ENCODE results near the gene ATRNL1.

ATRNL1 gene

GRCh38 chr10:115918812-115919211 is 825.6 kb downstream of the ATRNL1 start:
- no peaks in the 10 kb centered on the region for H3K36me3 ChIP-seq (ENCODE audit: control insufficient read depth, insufficient read depth, low read length)
- H3K27ac ChIP-seq (ENCODE audit: low read depth, low read length) = no peak overlapping the region
- H3K4me1 ChIP-seq (ENCODE audit: control insufficient read depth, insufficient read depth, low read length) = no peaks in the 10 kb centered on the region
- no peaks in the 10 kb centered on the region for H3K27me3 ChIP-seq (ENCODE audit: control insufficient read depth, insufficient read depth, low read length)
- no peak overlapping the region for H3K4me3 ChIP-seq (ENCODE audit: low read length)
- H3K9ac ChIP-seq (ENCODE audit: low read length) = no peak overlapping the region

- H3K4me1 ChIP-seq (ENCODE audit: control insufficient read depth, insufficient read depth, low read length) = no peaks in the 10 kb centered on the region
- no peak overlapping the region for H3K27ac ChIP-seq (ENCODE audit: low read depth, low read length)
- no peaks in the 10 kb centered on the region for H3K27me3 ChIP-seq (ENCODE audit: control insufficient read depth, insufficient read depth, low read length)
- no peak overlapping the region for H3K9ac ChIP-seq (ENCODE audit: low read length)
- H3K4me3 ChIP-seq (ENCODE audit: low read length) = no peak overlapping the region
- no peaks in the 10 kb centered on the region for H3K36me3 ChIP-seq (ENCODE audit: control insufficient read depth, insufficient read depth, low read length)
Observed at GRCh38 chr10:115921795-115922194, 828.6 kb downstream of the ATRNL1 start.

DNA sequence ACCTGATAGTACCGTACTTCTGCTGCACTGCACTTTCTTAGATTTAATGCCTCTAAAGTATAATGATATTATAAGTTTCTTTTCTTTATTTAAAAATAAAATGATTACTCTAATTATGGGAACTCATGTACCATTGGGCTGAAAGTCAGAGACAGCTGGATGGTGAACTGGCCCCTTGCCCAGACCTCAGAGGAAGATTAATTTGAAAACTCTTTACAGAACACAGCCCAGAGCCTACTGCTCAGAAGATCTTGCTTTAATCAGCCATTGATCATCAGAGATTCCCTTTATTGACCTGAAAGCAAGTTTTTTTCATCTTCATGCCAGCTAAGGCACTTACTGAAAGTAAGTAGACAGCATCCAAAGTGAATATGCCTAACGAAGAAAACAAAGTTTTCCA is 838.1 kb downstream of the ATRNL1 start:
- H3K9ac ChIP-seq (ENCODE audit: low read length) = no peak overlapping the region
- H3K4me1 ChIP-seq (ENCODE audit: control insufficient read depth, insufficient read depth, low read length) = no peaks in the 10 kb centered on the region
- H3K27me3 ChIP-seq (ENCODE audit: control insufficient read depth, insufficient read depth, low read length) = no peaks in the 10 kb centered on the region
- no peak overlapping the region for H3K4me3 ChIP-seq (ENCODE audit: low read length)
- no peak overlapping the region for H3K27ac ChIP-seq (ENCODE audit: low read depth, low read length)
- no peaks in the 10 kb centered on the region for H3K36me3 ChIP-seq (ENCODE audit: control insufficient read depth, insufficient read depth, low read length)

DNA sequence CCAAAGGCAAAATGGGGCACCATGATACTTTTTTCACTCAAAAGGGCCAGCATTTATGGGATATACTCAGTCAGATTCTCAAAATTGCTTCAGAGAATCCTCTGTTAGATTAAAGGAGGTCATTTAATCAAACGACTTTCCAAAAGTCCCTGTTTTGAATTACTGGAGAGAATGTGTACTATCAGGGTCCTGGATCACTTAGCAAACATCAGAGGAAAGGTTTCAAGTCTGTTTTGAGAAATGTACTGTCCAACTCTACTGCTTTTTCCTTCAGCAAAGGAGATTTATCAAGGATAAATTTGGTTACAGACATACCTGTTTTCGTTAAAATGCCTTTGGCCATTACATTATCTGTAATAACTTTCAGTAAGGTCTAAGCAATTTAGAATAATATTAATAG is 838.9 kb downstream of the ATRNL1 start:
- no peak overlapping the region for H3K4me3 ChIP-seq (ENCODE audit: low read length)
- H3K4me1 ChIP-seq (ENCODE audit: control insufficient read depth, insufficient read depth, low read length) = peaks cover 2% of the 10 kb centered on the region
- no peaks in the 10 kb centered on the region for H3K27me3 ChIP-seq (ENCODE audit: control insufficient read depth, insufficient read depth, low read length)
- no peak overlapping the region for H3K9ac ChIP-seq (ENCODE audit: low read length)
- no peak overlapping the region for H3K27ac ChIP-seq (ENCODE audit: low read depth, low read length)
- H3K36me3 ChIP-seq (ENCODE audit: control insufficient read depth, insufficient read depth, low read length) = no peaks in the 10 kb centered on the region

DNA sequence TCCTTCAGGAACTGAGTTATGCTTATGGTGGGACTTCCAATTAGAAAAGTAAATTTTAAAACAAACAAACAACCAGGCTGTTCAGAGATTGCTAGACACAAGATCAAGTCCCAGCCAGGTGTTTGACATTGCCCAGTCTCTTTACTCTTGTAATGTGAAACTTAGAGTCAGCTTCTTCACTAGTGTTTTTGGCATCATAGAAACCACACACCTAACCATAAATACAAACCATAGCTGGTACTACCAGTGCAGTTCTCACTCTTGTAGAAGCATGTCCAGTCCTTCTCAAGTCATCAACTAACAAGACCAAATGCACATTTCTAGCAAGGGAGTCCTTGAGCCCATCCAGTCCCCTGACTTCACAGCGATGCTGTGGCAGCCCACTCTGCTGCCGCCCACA is 839.9 kb downstream of the ATRNL1 start:
- Histone ChIP-seq H3K27ac (ENCODE audit: low read depth, low read length) (no peak overlapping the region), H3K27me3 (ENCODE audit: control insufficient read depth, insufficient read depth, low read length) (no peaks in the 10 kb centered on the region), H3K4me3 (ENCODE audit: low read length) (no peak overlapping the region), H3K9ac (ENCODE audit: low read length) (no peak overlapping the region), H3K4me1 (ENCODE audit: control insufficient read depth, insufficient read depth, low read length) (peaks cover 4% of the 10 kb centered on the region), H3K36me3 (ENCODE audit: control insufficient read depth, insufficient read depth, low read length) (no peaks in the 10 kb centered on the region)

- Histone ChIP-seq H3K4me1 (ENCODE audit: control insufficient read depth, insufficient read depth, low read length) (peaks cover 4% of the 10 kb centered on the region), H3K4me3 (ENCODE audit: low read length) (no peak overlapping the region), H3K9ac (ENCODE audit: low read length) (no peak overlapping the region), H3K27ac (ENCODE audit: low read depth, low read length) (no peak overlapping the region), H3K27me3 (ENCODE audit: control insufficient read depth, insufficient read depth, low read length) (no peaks in the 10 kb centered on the region), H3K36me3 (ENCODE audit: control insufficient read depth, insufficient read depth, low read length) (no peaks in the 10 kb centered on the region)
Observed at GRCh38 chr10:115935731-115936130, 842.6 kb downstream of the ATRNL1 start.

GRCh38 chr10:115936926-115937767 is 844.0 kb downstream of the ATRNL1 start:
- no peak overlapping the region for H3K27ac ChIP-seq (ENCODE audit: low read depth, low read length)
- H3K36me3 ChIP-seq (ENCODE audit: control insufficient read depth, insufficient read depth, low read length) = no peaks in the 10 kb centered on the region
- no peaks in the 10 kb centered on the region for H3K27me3 ChIP-seq (ENCODE audit: control insufficient read depth, insufficient read depth, low read length)
- peaks cover 4% of the 10 kb centered on the region for H3K4me1 ChIP-seq (ENCODE audit: control insufficient read depth, insufficient read depth, low read length)
- no peak overlapping the region for H3K4me3 ChIP-seq (ENCODE audit: low read length)
- H3K9ac ChIP-seq (ENCODE audit: low read length) = no peak overlapping the region

DNA sequence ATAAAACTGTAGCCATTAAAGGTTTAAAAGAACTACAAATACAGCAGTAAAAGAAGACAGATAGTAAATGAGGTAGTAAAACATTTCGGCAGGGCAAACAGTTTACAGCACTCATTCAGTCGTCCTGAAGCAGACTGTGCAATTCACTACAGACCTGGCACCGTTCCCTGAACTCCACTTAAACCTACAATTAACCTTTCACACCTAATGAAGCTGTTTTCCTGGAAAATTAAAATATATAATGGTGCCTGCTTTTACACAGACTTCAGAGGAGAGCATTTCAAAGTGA is 844.5 kb downstream of the ATRNL1 start:
- Histone ChIP-seq H3K27me3 (ENCODE audit: control insufficient read depth, insufficient read depth, low read length) (no peaks in the 10 kb centered on the region), H3K9ac (ENCODE audit: low read length) (no peak overlapping the region), H3K36me3 (ENCODE audit: control insufficient read depth, insufficient read depth, low read length) (no peaks in the 10 kb centered on the region), H3K4me3 (ENCODE audit: low read length) (no peak overlapping the region), H3K27ac (ENCODE audit: low read depth, low read length) (no peak overlapping the region), H3K4me1 (ENCODE audit: control insufficient read depth, insufficient read depth, low read length) (peaks cover 4% of the 10 kb centered on the region)

DNA sequence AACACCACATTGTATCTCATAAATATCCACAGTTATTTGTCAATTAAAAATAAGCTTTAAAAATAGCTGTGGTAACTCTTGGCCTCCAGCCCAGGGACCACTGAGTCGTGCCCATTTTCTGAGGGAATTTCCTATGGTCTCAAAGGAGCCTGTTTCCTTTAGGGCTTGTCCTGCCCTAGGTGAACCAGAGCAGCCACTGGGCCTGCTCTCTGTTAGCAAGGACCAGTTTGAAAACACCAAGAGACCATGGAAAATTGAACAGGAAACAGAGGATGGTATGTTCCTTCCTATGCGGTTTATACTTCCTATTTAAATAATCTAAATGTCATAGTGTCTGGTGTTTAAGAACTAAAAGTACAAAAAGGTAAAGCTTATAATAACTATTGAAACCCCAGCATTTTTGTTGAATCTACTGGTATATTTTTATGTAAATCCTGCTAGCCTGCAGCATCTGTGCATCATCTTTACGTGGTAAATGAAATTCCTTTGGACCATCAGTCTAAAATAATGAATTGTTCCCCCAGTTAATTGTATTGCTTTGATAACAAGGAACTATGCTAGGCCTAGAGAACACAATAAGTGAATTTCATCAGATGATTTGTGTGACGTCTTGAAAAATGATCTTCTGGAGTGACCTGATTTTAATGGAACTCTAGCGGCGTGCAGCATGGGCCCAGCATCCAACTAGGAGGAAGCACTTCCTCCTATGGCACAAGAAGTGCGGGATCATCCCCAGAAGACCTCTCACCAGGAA is 846.1 kb downstream of the ATRNL1 start:
- Histone ChIP-seq H3K27ac (ENCODE audit: low read depth, low read length) (no peak overlapping the region), H3K9ac (ENCODE audit: low read length) (no peak overlapping the region), H3K36me3 (ENCODE audit: control insufficient read depth, insufficient read depth, low read length) (no peaks in the 10 kb centered on the region), H3K4me3 (ENCODE audit: low read length) (no peak overlapping the region), H3K27me3 (ENCODE audit: control insufficient read depth, insufficient read depth, low read length) (no peaks in the 10 kb centered on the region), H3K4me1 (ENCODE audit: control insufficient read depth, insufficient read depth, low read length) (peaks cover 4% of the 10 kb centered on the region)

DNA sequence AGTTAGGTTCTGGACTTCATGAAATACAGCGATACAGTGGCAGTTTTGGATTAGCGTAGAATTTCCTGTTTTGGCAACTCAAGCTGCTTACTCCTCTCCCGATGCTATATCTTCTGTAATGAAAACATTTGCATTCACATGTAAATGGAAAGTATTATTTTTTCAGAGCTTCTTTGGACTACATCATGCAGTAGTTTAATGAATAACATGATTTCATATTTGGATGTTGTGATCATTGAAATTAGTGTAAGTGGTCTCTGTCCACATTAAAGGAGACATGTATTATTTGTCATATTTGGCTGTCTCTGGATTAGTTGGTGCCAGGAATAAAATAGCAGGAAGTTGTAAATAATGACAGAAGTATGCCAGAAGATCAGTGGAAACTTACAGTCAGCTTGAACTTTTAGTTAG is 848.2 kb downstream of the ATRNL1 start:
- no peaks in the 10 kb centered on the region for H3K36me3 ChIP-seq (ENCODE audit: control insufficient read depth, insufficient read depth, low read length)
- H3K4me1 ChIP-seq (ENCODE audit: control insufficient read depth, insufficient read depth, low read length) = peaks cover 4% of the 10 kb centered on the region
- H3K9ac ChIP-seq (ENCODE audit: low read length) = no peak overlapping the region
- no peak overlapping the region for H3K27ac ChIP-seq (ENCODE audit: low read depth, low read length)
- H3K27me3 ChIP-seq (ENCODE audit: control insufficient read depth, insufficient read depth, low read length) = no peaks in the 10 kb centered on the region
- no peak overlapping the region for H3K4me3 ChIP-seq (ENCODE audit: low read length)

- Histone ChIP-seq H3K27me3 (ENCODE audit: control insufficient read depth, insufficient read depth, low read length) (no peaks in the 10 kb centered on the region), H3K4me1 (ENCODE audit: control insufficient read depth, insufficient read depth, low read length) (peaks cover 2% of the 10 kb centered on the region), H3K4me3 (ENCODE audit: low read length) (no peak overlapping the region), H3K9ac (ENCODE audit: low read length) (no peak overlapping the region), H3K27ac (ENCODE audit: low read depth, low read length) (no peak overlapping the region), H3K36me3 (ENCODE audit: control insufficient read depth, insufficient read depth, low read length) (no peaks in the 10 kb centered on the region)
Observed at GRCh38 chr10:115942101-115942500, 848.9 kb downstream of the ATRNL1 start.

GRCh38 chr10:115944538-115944937 is 851.4 kb downstream of the ATRNL1 start:
- H3K27ac ChIP-seq (ENCODE audit: low read depth, low read length) = no peak overlapping the region
- no peaks in the 10 kb centered on the region for H3K27me3 ChIP-seq (ENCODE audit: control insufficient read depth, insufficient read depth, low read length)
- H3K9ac ChIP-seq (ENCODE audit: low read length) = no peak overlapping the region
- H3K4me1 ChIP-seq (ENCODE audit: control insufficient read depth, insufficient read depth, low read length) = no peaks in the 10 kb centered on the region
- H3K4me3 ChIP-seq (ENCODE audit: low read length) = no peak overlapping the region
- H3K36me3 ChIP-seq (ENCODE audit: control insufficient read depth, insufficient read depth, low read length) = no peaks in the 10 kb centered on the region
